Measurements from ENCODE around the gene FRMD4B. TPM values are rescaled to one million over a fixed set of nuclear protein-coding genes. Genes with fewer than 3 reads are reported as not detected.

FRMD4B gene
- 4.1 and 5.6 TPM in 2 replicates for total RNA-seq

DNA sequence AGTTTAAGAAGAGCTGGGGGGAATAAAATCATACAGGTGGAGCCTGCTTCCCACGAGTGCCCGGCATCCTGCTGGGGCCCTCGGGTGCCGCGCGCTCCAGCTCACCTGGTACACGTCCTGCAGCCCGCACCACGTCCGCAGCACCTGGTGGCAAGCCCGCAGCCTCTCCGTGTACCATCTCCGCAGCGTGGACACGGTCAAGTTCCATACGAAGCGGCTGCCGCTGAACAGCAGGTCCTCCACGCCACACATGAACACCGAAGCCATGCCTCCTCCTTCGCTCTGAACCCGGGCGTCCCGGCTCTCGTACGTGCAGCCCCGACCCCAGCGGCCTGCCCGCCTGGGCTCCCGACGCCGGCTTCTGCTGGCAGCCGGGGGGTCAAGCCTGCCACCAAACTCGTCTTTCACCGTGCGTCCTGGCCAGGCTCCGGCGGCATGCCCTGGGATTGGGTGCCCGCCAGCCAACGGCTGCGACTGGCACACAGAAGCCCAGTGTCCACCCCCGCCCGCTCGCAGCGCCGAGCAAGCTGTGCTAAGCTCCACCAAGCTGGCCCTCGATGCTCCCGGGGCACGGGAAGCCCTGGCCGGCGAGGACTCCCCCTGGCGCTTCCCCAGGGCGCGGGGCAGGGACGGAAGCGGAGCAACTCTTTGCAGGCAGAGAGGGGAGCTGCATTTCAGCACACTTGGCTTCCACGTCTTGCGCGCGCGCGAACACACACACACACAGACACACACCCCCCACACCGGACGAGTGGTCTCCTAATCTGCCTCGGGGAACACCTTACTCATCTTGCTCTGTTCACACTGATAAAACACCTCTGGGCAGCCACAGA lies at the start of gene FRMD4B:
FRMD4B (minus strand) TSS at position 366 of the 833 bp plus-strand sequence; CDS start at position 267, 99 bp downstream.

DNA sequence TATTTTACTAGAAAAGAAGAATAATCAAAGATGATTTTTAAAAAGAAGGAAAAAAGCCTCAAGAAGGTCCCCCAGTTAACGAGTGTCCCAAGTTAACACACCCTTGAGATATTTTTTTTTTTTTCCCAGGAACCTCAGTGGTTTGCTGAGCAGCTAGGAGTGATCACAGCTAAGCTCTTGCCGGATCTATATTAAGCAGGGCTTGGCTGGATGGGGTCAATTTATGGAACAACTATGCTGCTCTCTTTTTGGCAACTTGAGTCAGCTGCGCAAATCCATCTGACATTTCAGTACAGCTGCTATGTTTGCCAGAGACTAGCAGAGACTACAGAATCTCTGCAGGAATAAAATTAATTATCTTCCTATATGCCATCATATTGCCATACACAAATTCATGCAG lies 263.5 kb downstream of the FRMD4B start, which contains the start of gene LMOD3:
LMOD3 (minus strand) TSS at position 193 of the 400 bp plus-strand sequence. CDS start 209 bp downstream, outside the sequence.

Data from cardiac ventricle fibroblast (primary cell).